Fibroblast of skin of back (primary cell): ENCODE data around the gene SLC7A11.
A peak's percentile ranks its signal among the peaks of the same experiment; 100 is the strongest.
"Not testable (repeated sequence)": the region's sequence is repeated elsewhere in the genome, so short reads cannot be mapped to it uniquely, and the experiment has no call there.

Experiments
- DNase-seq: peaks from one replicate; pipeline ENCODE4 v3.0.0-alpha.2; 2013

Gene SLC7A11

DNA sequence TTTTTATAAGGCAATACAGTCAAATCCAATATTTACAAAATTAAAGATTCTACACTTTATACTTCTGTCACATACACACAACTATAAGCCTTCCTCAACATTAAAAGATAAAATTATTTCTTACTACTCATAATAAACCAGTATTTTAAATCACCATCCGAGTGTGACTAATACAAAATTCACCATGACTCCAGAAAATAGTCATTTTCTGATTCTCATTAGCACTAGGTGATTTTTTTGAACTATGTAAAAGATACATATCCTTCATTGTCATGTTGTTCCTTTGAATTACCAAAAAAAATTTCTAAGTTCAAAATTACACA, 646 bp upstream of the SLC7A11 start:
- DNase-seq = no peak

DNA sequence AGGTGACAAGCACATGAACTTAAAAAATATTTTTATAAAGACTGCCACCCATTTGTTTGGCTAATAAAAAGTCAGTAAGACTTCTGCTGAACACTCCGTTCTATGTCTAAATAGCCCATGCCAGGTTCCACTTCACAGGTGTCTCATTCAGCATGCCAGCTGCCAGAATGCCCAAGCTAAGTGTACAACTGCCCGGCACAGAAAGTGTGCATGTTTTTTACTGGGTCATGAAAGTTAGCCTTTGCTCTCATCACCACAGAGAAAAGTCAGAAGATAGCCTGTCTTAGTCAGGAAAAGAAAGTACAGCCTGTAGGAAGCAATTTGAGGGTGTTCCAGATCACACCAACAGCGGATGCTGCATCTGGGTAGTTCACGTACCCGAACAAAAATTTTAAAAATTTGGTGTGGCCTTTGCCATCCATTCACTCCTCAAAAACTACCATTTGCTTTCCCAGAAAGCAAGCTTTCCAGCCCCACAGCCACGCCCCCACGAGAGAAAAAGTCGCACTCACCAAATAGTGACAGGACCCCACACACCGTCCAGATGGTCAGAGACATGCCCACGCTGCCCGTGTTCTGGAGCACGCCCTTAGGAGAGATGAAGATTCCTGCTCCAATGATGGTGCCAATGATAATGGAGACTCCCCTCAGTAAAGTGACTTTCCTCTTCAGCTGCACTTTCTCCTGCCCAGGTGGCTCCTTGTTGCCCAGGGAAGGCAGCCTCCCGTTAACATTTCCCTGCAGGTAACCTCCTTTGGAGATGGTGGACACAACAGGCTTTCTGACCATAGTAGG, 671 bp downstream of the SLC7A11 start:
- peak; percentile 76 for DNase-seq

DNA sequence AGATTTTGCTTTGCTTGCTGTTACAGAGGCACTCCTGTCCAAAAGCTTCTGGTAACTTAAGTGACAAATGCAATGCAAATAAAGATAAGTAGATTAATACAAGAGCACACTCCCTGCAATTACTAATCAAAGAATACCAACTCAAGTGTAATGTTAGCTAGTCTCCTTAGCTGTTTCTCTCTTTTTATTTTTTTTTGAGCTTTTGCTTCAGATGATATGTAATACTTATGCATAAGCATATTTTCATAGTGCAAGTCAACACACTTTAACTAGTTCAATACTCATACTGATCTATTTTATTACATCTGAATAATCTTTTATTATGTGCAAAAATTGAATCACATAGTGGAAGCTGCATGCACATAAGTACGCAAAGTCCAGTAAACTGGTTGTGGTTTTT, 2.7 kb downstream of the SLC7A11 start:
- DNase-seq = no peak

- no peak for DNase-seq
Observed at GRCh38 chr4:138238521-138239292, 3.4 kb downstream of the SLC7A11 start.

- DNase-seq = not testable (repeated sequence)
Observed at GRCh38 chr4:138237132-138237531, 5.0 kb downstream of the SLC7A11 start.

DNA sequence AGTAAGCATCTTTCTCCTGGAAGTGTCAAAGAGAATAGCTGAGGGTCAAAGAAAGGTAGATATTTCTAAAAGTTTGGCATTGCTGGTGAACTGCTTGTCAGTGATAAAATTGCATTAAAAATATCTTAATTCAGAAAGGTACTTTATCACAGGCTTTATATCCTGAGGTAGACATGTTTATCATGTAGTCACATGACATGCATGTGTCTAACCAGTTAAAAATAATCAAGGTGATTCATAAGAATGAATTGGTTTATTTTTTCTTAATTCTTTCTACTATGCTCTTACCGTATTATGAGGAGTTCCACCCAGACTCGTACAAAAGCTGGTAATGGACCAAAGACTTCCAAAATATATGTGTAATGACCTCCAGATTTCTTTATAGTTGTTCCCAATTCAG, 6.1 kb downstream of the SLC7A11 start:
- DNase-seq = peak; percentile 44

GRCh38 chr4:138235419-138235952, 6.7 kb downstream of the SLC7A11 start:
- peak; percentile 96 for DNase-seq

- no peak for DNase-seq
Observed at GRCh38 chr4:138234248-138234647, 7.9 kb downstream of the SLC7A11 start.

GRCh38 chr4:138233313-138234034, 8.7 kb downstream of the SLC7A11 start:
- no peak for DNase-seq

- no peak for DNase-seq
Observed at GRCh38 chr4:138232364-138232763, 9.8 kb downstream of the SLC7A11 start.

GRCh38 chr4:138230048-138230447, 12.1 kb downstream of the SLC7A11 start:
- no peak for DNase-seq

DNA sequence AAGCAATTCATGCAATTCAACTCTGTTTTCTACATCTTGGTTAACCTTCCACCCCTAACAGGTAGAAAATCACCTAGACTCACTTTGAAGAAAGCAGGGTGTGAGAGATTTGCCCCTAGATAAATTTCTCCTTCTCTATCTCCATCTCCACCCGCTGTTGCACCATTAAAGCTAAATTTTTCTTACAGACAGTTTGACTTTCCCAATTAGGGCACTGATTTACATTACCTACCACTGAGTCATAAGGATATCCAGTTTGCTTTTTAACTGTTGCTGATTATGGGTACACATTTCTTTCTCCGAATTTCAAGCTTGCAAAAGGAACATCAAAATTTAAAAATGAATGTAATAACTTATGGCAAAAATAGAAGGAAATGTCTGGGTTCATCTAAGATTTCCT, 13.0 kb downstream of the SLC7A11 start:
- no peak for DNase-seq

DNA sequence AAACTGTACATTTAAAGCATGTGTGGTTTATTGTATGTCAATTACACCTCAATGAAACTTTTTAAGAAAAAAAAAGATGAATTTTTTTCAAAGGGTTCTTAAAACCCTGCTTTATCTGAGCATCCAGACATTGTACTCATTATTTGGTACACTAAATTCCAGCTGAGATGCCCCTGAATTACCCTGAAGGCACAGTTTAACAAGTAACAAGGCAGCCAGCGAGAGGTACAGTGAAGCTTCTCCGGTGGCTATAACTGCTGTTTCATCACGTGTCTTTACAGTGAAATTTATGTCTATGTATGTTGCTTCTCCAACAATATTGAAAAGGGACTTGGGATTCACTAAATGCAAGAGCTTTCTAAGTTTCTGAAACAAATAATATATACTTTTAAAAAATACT, 15.8 kb downstream of the SLC7A11 start:
- DNase-seq = no peak

- DNase-seq = no peak
Observed at GRCh38 chr4:138225477-138225876, 16.7 kb downstream of the SLC7A11 start.

DNA sequence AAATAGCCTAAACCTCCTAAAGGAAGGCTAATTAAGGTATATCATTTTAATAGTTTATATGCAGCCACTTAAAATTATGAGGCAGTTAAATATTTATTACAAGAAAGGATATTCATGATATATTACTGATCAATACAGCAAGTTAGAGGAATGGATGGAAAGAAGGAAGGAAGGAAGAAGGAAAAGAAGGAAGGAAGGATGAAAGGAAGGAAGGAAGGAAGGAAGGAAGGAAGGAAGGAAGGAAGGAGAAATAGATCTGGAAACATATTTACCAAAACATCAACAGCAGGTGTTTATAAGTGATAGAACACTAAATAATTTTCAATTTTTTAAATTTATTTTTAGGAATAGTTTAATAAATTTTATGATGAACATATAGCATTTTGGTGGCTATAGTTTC, 17.5 kb downstream of the SLC7A11 start:
- no peak for DNase-seq

- no peak for DNase-seq
Observed at GRCh38 chr4:138223231-138223910, 18.8 kb downstream of the SLC7A11 start.

DNA sequence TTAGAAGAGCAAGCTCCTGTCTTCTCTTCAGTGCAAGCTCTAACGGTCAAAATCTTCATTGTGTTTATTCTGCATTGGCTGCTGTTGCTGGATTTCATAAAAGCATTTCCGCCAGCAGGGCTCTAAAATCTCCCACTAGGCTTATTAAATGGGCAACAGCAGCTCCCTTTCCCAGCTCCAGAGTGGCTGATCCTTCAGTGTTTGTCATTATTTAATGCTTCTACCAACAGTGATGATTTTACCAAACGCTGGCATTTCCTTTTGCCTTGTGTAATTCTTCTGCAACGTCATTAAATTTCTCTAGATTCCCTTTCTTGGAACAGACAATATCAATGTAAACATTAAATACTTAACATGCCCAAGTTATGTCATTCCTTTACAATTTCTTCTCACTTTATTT, 20.1 kb downstream of the SLC7A11 start:
- peak; percentile 97 for DNase-seq

DNA sequence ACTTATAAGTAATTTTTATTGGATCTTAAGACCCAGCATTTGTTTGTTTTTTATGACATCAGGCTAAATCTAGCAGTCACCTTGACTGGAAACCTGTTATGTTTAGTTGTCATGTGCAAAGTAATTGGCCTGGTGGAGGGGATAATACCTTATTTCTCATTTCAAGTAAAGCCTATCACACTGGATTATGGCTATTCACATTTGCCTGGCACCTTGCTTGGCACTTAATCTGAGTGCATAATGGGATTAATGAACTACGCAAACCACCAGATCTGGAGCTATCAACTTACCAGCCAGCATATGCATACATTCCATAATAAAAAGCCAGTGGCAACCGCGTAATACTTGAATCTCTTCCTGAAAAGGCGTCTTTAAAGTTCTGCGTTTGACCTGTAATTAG, 23.2 kb downstream of the SLC7A11 start:
- DNase-seq = no peak

DNA sequence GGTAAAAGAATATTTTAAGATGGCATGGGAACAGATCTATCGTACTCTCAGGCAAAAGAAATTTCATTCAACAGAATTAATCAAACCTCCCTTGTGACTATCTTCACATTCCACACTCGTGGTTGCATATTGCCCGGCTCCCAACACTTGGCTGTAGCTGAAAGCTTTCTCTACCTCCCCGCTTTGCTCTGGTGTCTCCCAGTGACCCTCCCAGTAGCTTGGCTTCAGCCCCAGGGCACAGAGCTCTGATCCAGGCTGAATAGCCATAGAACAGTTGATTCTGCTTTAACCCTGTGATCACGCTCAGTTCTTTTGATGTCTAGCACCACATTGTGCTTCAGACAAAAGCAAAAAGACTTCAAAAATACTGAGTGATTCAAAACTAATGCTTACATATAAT, 24.6 kb downstream of the SLC7A11 start:
- no peak for DNase-seq

DNA sequence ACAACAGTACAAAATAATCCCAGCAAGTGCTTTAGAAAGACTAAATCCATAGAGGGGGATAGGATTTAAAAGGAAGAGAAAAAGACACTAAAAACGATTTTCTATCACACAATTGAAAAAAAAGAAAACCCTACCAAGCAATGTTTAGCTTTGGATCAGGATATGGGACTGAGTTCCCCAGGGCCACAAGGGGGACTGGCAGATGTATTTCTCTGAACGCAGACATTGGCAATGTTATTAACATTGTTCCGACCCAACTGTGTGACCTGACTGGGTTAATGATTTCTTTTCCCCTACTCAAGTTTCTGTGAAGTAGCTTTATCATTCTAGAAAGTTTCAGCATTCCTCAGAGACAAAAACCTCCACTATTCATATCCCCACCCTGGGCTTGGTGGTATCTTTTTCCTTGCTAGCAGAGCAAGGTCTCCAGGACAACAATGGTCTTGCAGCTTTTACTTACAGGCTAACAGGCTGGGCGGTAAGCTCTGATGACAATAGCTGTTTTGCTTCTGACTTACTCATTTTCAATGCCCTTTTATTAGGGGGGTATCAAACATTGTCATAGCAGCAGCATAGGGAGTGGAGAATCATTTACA, 25.8 kb downstream of the SLC7A11 start:
- no peak for DNase-seq

- DNase-seq = peak; percentile 62
Observed at GRCh38 chr4:138210576-138210975, 31.6 kb downstream of the SLC7A11 start.

GRCh38 chr4:138209094-138209493, 33.1 kb downstream of the SLC7A11 start:
- no peak for DNase-seq
